Measurements from ENCODE around the gene SALL1.

GRCh38 chr16:51166541-51166940 lies 15.5 kb upstream of the SALL1 start:
- TF ChIP-seq EP300 (IDR thresholded peaks at IDR 0.05) (no peak), POLR2A (IDR thresholded peaks at IDR 0.05) (no peak), CTCF (IDR thresholded peaks at IDR 0.05) (no peak), POLR2AphosphoS5 (IDR thresholded peaks at IDR 0.05) (no peak)

Measured in suprapubic skin (tissue), 4 donors.